NCI-H69 (cell line): ENCODE results near the gene KLKB1.
"Not testable (repeated sequence)": the region's sequence is repeated elsewhere in the genome, so short reads cannot be mapped to it uniquely, and the experiment has no call there.

ENCODE experiments used
- DNase-seq: peaks from one replicate; lab custom pipeline; 2025; lab: John Stamatoyannopoulos, UW

Gene KLKB1

GRCh38 chr4:186227744-186228513 is 622 bp downstream of the KLKB1 start:
- DNase-seq: no peak

- DNase-seq: no peak
Observed at GRCh38 chr4:186228514-186228894, 1.2 kb downstream of the KLKB1 start.

- no peak for DNase-seq
Observed at GRCh38 chr4:186234367-186234766, 7.1 kb downstream of the KLKB1 start.

- DNase-seq: no peak
Observed at GRCh38 chr4:186236126-186236525, 8.8 kb downstream of the KLKB1 start.

GRCh38 chr4:186240452-186240847 is 13.1 kb downstream of the KLKB1 start:
- no peak for DNase-seq

GRCh38 chr4:186240848-186241491 is 13.7 kb downstream of the KLKB1 start:
- no peak for DNase-seq

- no peak for DNase-seq
Observed at GRCh38 chr4:186241616-186242015, 14.3 kb downstream of the KLKB1 start.

GRCh38 chr4:186242031-186242430 is 14.7 kb downstream of the KLKB1 start:
- DNase-seq: not testable (repeated sequence)

GRCh38 chr4:186243331-186243730 is 16.0 kb downstream of the KLKB1 start:
- no peak for DNase-seq

- DNase-seq: no peak
Observed at GRCh38 chr4:186244835-186245234, 17.5 kb downstream of the KLKB1 start.

GRCh38 chr4:186247062-186247752 is 19.9 kb downstream of the KLKB1 start:
- not testable (repeated sequence) for DNase-seq

- no peak for DNase-seq
Observed at GRCh38 chr4:186248643-186249042, 21.3 kb downstream of the KLKB1 start.

- DNase-seq: no peak
Observed at GRCh38 chr4:186249785-186250754, 22.8 kb downstream of the KLKB1 start.

- no peak for DNase-seq
Observed at GRCh38 chr4:186250760-186251159, 23.5 kb downstream of the KLKB1 start.

- no peak for DNase-seq
Observed at GRCh38 chr4:186255122-186255521, 27.8 kb downstream of the KLKB1 start.

GRCh38 chr4:186258216-186258811 is 31.0 kb downstream of the KLKB1 start:
- DNase-seq: no peak

GRCh38 chr4:186260117-186260503 is 32.8 kb downstream of the KLKB1 start:
- no peak for DNase-seq

GRCh38 chr4:186260504-186261448 is 33.5 kb downstream of the KLKB1 start:
- DNase-seq: no peak

- no peak for DNase-seq
Observed at GRCh38 chr4:186264660-186265059, 37.4 kb downstream of the KLKB1 start.

GRCh38 chr4:186265250-186265649 is 37.9 kb downstream of the KLKB1 start:
- not testable (repeated sequence) for DNase-seq
